K562 (cell line): ENCODE results near the gene MOGAT2. TPM values are rescaled to one million over a fixed set of nuclear protein-coding genes. Genes with fewer than 3 reads are reported as not detected.

Source experiments
- C11orf30 ChIP-seq: fragments of 450-650 bp; IDR thresholded peaks from 2 replicates; pipeline ENCODE4 v1.6.1; 2016; ENCODE audit warnings: low read depth, mild to moderate bottlenecking
- CBX2 ChIP-seq: fragments of 200-600 bp; sonication (generic); IDR thresholded peaks from one replicate; pipeline ENCODE4 v1.6.1; 2012; ENCODE audit warnings: mild to moderate bottlenecking, low read length, inconsistent platforms; ENCODE audit not compliant: insufficient read depth, poor library complexity, severe bottlenecking
- E2F4 ChIP-seq: sonication (generic); formaldehyde crosslinking; IDR thresholded peaks from 2 replicates; pipeline ENCODE4 v1.8.0; 2022; ENCODE audit warnings: mild to moderate bottlenecking, low read depth, missing genetic modification reagents
- EHMT2 ChIP-seq: fragments of 450-650 bp; IDR thresholded peaks from 2 replicates; pipeline ENCODE4 v1.6.1; 2018; ENCODE audit warnings: antibody characterized with exemption
- HIVEP1 ChIP-seq: fragments of 250-450 bp; sonication (Bioruptor Pico); IDR thresholded peaks from 2 replicates; pipeline ENCODE4 v1.4.0; 2020; ENCODE audit warnings: mild to moderate bottlenecking
- IRF2 ChIP-seq: sonication (generic); formaldehyde crosslinking; IDR thresholded peaks from 2 replicates; pipeline ENCODE4 v1.8.1; 2022; ENCODE audit warnings: mild to moderate bottlenecking, missing genetic modification reagents
- KDM2B ChIP-seq: fragments of 250-450 bp; sonication (Bioruptor Pico); IDR thresholded peaks from 2 replicates; pipeline ENCODE4 v1.8.0; 2021; ENCODE audit warnings: mild to moderate bottlenecking, moderate library complexity
- MIER1 ChIP-seq: fragments of 450-650 bp; IDR thresholded peaks from 2 replicates; pipeline ENCODE4 v1.6.1; 2016; ENCODE audit warnings: antibody characterized with exemption, mild to moderate bottlenecking, low read depth
- NFIC ChIP-seq: fragments of 450-650 bp; IDR thresholded peaks from 2 replicates; pipeline ENCODE4 v1.6.1; 2017; ENCODE audit warnings: mild to moderate bottlenecking, inconsistent platforms
- POLR2AphosphoS5 ChIP-seq: IDR thresholded peaks from 2 replicates; pipeline ENCODE4 v1.6.1; 2011; ENCODE audit warnings: mild to moderate bottlenecking, low read depth, low read length, moderate library complexity; ENCODE audit not compliant: control insufficient read depth, insufficient read depth
- PYGO2 ChIP-seq: fragments of 450-650 bp; IDR thresholded peaks from 2 replicates; pipeline ENCODE4 v1.6.1; 2016; ENCODE audit warnings: mild to moderate bottlenecking, missing genetic modification characterization, moderate library complexity, missing compliant biosample characterization
- SIN3B ChIP-seq: fragments of 450-650 bp; IDR thresholded peaks from 2 replicates; pipeline ENCODE4 v1.6.1; 2017; ENCODE audit warnings: low read depth, mild to moderate bottlenecking, moderate library complexity
- SMARCC2 ChIP-seq: fragments of 450-650 bp; IDR thresholded peaks from 2 replicates; pipeline ENCODE4 v1.6.1; 2017; ENCODE audit warnings: antibody characterized with exemption, moderate library complexity, mild to moderate bottlenecking, low read depth
- SUPT5H ChIP-seq: fragments of 450-650 bp; IDR thresholded peaks from 2 replicates; pipeline ENCODE4 v1.6.1; 2016
- TEAD4 ChIP-seq, 2 experiments: sonication (generic) in 1 of 2; formaldehyde crosslinking in 1 of 2; IDR thresholded peaks; 2 replicates each; pipeline versions ENCODE4 v1.6.1 to v1.8.0; 2012 to 2022; ENCODE audit warnings: borderline replicate concordance in 1 of 2, inconsistent platforms in 1 of 2, low read length in 1 of 2, mild to moderate bottlenecking in 1 of 2, missing genetic modification reagents in 1 of 2
- TOE1 ChIP-seq, 2 experiments: fragments of 450-650 bp in 1 of 2; sonication (generic) in 1 of 2; formaldehyde crosslinking in 1 of 2; IDR thresholded peaks; 2 replicates each; pipeline versions ENCODE4 v1.7.1 to v1.8.0; 2016 to 2022; ENCODE audit warnings: borderline replicate concordance in 2 of 2, mild to moderate bottlenecking in 2 of 2, antibody characterized with exemption in 1 of 2, inconsistent platforms in 1 of 2, low read depth in 1 of 2, missing genetic modification reagents in 1 of 2, moderate library complexity in 1 of 2
- TRIM24 ChIP-seq, 2 experiments: fragments of 450-650 bp; IDR thresholded peaks; 2 replicates each; pipeline ENCODE4 v1.6.1; 2016
- ZBED1 ChIP-seq: IDR thresholded peaks from 2 replicates; pipeline ENCODE4 v1.6.1; 2014
- ZBTB8A ChIP-seq: fragments of 450-650 bp; IDR thresholded peaks from 2 replicates; pipeline ENCODE4 v1.6.1; 2018; ENCODE audit warnings: mild to moderate bottlenecking, moderate library complexity; ENCODE audit not compliant: partially characterized antibody
- ZNF12 ChIP-seq: sonication (generic); formaldehyde crosslinking; IDR thresholded peaks from 2 replicates; pipeline ENCODE4 v1.4.0; 2020; ENCODE audit warnings: mild to moderate bottlenecking, missing genetic modification reagents
- polyA plus RNA-seq, 8 experiments: library from polyadenylated mRNA; depleted of rRNA in 4 of 8; stranded (reverse) in 5 of 8; unstranded in 3 of 8; fragments of >200 nt; fragmentation: Nextera tagmentation in 2 of 8; fragmentation: Illumina TruSeq in 1 of 8; extraction: Ambion mirVana in 2 of 8; extraction: Trizol in 1 of 8; gene quantifications; 2 replicates each; pipeline versions ENCODE4 v1.2.1 to v1.2.3, GENCODE V29; 2011 to 2014; ENCODE audit warnings: inconsistent platforms in 1 of 8, missing spikeins in 1 of 8
- total RNA-seq, 7 experiments: library from RNA; depleted of rRNA in 6 of 7; stranded (reverse); fragments of >200 nt in 6 of 7; fragmentation: Illumina TruSeq in 2 of 7; extraction: Trizol in 2 of 7; gene quantifications; 2 replicates each; pipeline versions ENCODE4 v1.2.1 to v1.2.3, GENCODE V29; 2011 to 2021; ENCODE audit warnings: low replicate concordance in 1 of 7
- TF ChIP-seq, protein P1 (sequence below): fragments of 250-450 bp; sonication (Bioruptor Pico); IDR thresholded peaks from 2 replicates; pipeline ENCODE4 v1.8.0; 2022; ENCODE audit warnings: inconsistent platforms
- TF ChIP-seq, protein P2 (sequence below): sonication (generic); formaldehyde crosslinking; IDR thresholded peaks from 2 replicates; pipeline ENCODE4 v1.8.0; 2023; ENCODE audit warnings: missing genetic modification reagents, mild to moderate bottlenecking, borderline replicate concordance

MOGAT2 gene
- total and polyA plus RNA-seq, 9 of the 15 experiments (the other 6 are each of a cell fraction or from before 2014, with no cell fraction given): 0.09 TPM; not detected in 7

DNA sequence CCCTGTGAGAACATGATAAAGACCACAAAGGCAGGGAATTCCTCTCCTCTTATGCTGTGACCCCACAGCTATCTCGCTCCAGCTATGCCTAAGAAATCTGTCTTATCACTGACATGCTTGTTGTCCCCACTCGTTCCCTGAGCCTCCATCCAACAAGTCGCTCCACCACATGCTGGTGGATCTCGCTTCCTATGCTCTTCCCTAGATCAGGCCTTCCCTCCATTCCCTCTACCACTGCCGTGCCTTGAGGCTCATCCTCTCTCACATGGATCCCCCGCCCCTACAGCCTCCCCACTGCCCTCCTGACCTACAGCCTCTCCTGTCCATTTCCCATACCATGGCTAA, 49.6 kb downstream of the MOGAT2 start (continued):
- no peak for TF ChIP-seq MIER1
- no peak for TF ChIP-seq PYGO2 (tag)
- no peak for TF ChIP-seq SUPT5H
- TF ChIP-seq TOE1 (IDR thresholded peaks at IDR 0.05; ENCODE audit: borderline replicate concordance): no peak
- no peak for TF ChIP-seq TOE1 (CRISPR knock-in tag; IDR thresholded peaks at IDR 0.05; ENCODE audit: borderline replicate concordance, low read depth)
- TF ChIP-seq IRF2: no peak
- peak; percentile 12 to 17; a peak in 1 of 4 replicates for TF ChIP-seq TRIM24 (IDR thresholded peaks at IDR 0.05)
- TF ChIP-seq, protein P1, sequence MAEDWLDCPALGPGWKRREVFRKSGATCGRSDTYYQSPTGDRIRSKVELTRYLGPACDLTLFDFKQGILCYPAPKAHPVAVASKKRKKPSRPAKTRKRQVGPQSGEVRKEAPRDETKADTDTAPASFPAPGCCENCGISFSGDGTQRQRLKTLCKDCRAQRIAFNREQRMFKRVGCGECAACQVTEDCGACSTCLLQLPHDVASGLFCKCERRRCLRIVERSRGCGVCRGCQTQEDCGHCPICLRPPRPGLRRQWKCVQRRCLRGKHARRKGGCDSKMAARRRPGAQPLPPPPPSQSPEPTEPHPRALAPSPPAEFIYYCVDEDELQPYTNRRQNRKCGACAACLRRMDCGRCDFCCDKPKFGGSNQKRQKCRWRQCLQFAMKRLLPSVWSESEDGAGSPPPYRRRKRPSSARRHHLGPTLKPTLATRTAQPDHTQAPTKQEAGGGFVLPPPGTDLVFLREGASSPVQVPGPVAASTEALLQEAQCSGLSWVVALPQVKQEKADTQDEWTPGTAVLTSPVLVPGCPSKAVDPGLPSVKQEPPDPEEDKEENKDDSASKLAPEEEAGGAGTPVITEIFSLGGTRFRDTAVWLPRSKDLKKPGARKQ (CRISPR knock-in tag): no peak
- TF ChIP-seq EHMT2: no peak
- TF ChIP-seq NFIC: peak; percentile 32
- TF ChIP-seq KDM2B (CRISPR knock-in tag): no peak
- no peak for TF ChIP-seq POLR2AphosphoS5
- TF ChIP-seq SIN3B: no peak
- no peak for TF ChIP-seq E2F4 (CRISPR knock-in tag)
- TF ChIP-seq SMARCC2: no peak
- no peak for TF ChIP-seq ZNF12 (CRISPR knock-in tag)
- TF ChIP-seq, protein P2, sequence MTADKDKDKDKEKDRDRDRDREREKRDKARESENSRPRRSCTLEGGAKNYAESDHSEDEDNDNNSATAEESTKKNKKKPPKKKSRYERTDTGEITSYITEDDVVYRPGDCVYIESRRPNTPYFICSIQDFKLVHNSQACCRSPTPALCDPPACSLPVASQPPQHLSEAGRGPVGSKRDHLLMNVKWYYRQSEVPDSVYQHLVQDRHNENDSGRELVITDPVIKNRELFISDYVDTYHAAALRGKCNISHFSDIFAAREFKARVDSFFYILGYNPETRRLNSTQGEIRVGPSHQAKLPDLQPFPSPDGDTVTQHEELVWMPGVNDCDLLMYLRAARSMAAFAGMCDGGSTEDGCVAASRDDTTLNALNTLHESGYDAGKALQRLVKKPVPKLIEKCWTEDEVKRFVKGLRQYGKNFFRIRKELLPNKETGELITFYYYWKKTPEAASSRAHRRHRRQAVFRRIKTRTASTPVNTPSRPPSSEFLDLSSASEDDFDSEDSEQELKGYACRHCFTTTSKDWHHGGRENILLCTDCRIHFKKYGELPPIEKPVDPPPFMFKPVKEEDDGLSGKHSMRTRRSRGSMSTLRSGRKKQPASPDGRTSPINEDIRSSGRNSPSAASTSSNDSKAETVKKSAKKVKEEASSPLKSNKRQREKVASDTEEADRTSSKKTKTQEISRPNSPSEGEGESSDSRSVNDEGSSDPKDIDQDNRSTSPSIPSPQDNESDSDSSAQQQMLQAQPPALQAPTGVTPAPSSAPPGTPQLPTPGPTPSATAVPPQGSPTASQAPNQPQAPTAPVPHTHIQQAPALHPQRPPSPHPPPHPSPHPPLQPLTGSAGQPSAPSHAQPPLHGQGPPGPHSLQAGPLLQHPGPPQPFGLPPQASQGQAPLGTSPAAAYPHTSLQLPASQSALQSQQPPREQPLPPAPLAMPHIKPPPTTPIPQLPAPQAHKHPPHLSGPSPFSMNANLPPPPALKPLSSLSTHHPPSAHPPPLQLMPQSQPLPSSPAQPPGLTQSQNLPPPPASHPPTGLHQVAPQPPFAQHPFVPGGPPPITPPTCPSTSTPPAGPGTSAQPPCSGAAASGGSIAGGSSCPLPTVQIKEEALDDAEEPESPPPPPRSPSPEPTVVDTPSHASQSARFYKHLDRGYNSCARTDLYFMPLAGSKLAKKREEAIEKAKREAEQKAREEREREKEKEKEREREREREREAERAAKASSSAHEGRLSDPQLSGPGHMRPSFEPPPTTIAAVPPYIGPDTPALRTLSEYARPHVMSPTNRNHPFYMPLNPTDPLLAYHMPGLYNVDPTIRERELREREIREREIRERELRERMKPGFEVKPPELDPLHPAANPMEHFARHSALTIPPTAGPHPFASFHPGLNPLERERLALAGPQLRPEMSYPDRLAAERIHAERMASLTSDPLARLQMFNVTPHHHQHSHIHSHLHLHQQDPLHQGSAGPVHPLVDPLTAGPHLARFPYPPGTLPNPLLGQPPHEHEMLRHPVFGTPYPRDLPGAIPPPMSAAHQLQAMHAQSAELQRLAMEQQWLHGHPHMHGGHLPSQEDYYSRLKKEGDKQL (CRISPR knock-in tag): no peak
- no peak for TF ChIP-seq C11orf30
- no peak for TF ChIP-seq ZBED1
- no peak for TF ChIP-seq HIVEP1 (CRISPR knock-in tag)
- TF ChIP-seq ZBTB8A: no peak
- TF ChIP-seq TEAD4 (IDR thresholded peaks at IDR 0.05; ENCODE audit: low read length): peak; percentile 67; the same call in 1 of the 2 replicates
- TF ChIP-seq TEAD4 (CRISPR knock-in tag; IDR thresholded peaks at IDR 0.05; ENCODE audit: borderline replicate concordance): no peak
- no peak for TF ChIP-seq CBX2
